ENCODE data around the gene ITGB6.

- no peak for TF ChIP-seq POLR2A (IDR thresholded peaks at IDR 0.05; ENCODE audit: low read length)
- TF ChIP-seq, protein P1, sequence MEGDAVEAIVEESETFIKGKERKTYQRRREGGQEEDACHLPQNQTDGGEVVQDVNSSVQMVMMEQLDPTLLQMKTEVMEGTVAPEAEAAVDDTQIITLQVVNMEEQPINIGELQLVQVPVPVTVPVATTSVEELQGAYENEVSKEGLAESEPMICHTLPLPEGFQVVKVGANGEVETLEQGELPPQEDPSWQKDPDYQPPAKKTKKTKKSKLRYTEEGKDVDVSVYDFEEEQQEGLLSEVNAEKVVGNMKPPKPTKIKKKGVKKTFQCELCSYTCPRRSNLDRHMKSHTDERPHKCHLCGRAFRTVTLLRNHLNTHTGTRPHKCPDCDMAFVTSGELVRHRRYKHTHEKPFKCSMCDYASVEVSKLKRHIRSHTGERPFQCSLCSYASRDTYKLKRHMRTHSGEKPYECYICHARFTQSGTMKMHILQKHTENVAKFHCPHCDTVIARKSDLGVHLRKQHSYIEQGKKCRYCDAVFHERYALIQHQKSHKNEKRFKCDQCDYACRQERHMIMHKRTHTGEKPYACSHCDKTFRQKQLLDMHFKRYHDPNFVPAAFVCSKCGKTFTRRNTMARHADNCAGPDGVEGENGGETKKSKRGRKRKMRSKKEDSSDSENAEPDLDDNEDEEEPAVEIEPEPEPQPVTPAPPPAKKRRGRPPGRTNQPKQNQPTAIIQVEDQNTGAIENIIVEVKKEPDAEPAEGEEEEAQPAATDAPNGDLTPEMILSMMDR (IDR thresholded peaks at IDR 0.05), result no peak
- TF ChIP-seq CEBPB (IDR thresholded peaks at IDR 0.05), result no peak
- no peak for TF ChIP-seq MAX (IDR thresholded peaks at IDR 0.05)
- TF ChIP-seq ZC3H11A (IDR thresholded peaks at IDR 0.05), result no peak
- TF ChIP-seq CBX2 (IDR thresholded peaks at IDR 0.05; ENCODE audit: borderline replicate concordance, low read depth), result no peak
- TF ChIP-seq ZFP36 (IDR thresholded peaks at IDR 0.05; ENCODE audit: borderline replicate concordance, partially characterized antibody), result no peak
These were observed 3.4 kb upstream of the ITGB6 start for GRCh38 chr2:160203422-160203821.

Data from A549 (cell line).